Retinal pigment epithelial cell (primary cell): Measurements from ENCODE around the gene UNK.
"Not testable (repeated sequence)": the region's sequence is repeated elsewhere in the genome, so short reads cannot be mapped to it uniquely, and the experiment has no call there.

ENCODE experiments used
- DNase-seq: peaks from one replicate; pipeline ENCODE4 v3.0.0-alpha.2; 2010; ENCODE audit warnings: low read depth
- H3K4me3 ChIP-seq: 2 replicates; pipeline ENCODE4 v1.5.1; 2011; ENCODE audit warnings: mild to moderate bottlenecking, low read length, control low read depth, moderate library complexity
- CTCF ChIP-seq: conservative IDR thresholded peaks from 2 replicates; pipeline ENCODE4 v1.5.1; 2011; ENCODE audit warnings: low read depth, low read length, control low read depth, inconsistent platforms

The UNK gene

GRCh38 chr17:75776386-75777295 is 8.0 kb upstream of the UNK start:
- H3K4me3 ChIP-seq = peak overlapping the region; percentile 75
- DNase-seq = no peak

GRCh38 chr17:75777296-75777922 is 7.2 kb upstream of the UNK start:
- H3K4me3 ChIP-seq = peak overlapping the region; percentile 75
- DNase-seq = no peak

More at GRCh38 chr17:75776386-75777295, 8.0 kb upstream of the UNK start:
- no peak for TF ChIP-seq CTCF

GRCh38 chr17:75778066-75778860 is 6.3 kb upstream of the UNK start:
- DNase-seq = not testable (repeated sequence)
- peak overlapping the region; percentile 75 for H3K4me3 ChIP-seq

More at GRCh38 chr17:75777296-75777922, 7.2 kb upstream of the UNK start:
- TF ChIP-seq CTCF = no peak

- peak; percentile 56 for TF ChIP-seq CTCF
- no peak for DNase-seq
- H3K4me3 ChIP-seq = peak overlapping the region; percentile 75
Observed at GRCh38 chr17:75778861-75779249, 5.8 kb upstream of the UNK start.

- no peak for TF ChIP-seq CTCF
- DNase-seq = peak; percentile 99
- H3K4me3 ChIP-seq = peak overlapping the region; percentile 75
Observed at GRCh38 chr17:75779250-75779986, 5.2 kb upstream of the UNK start.

GRCh38 chr17:75779987-75780889 is 4.4 kb upstream of the UNK start:
- no peak for DNase-seq
- no peak for TF ChIP-seq CTCF
- no peak overlapping the region for H3K4me3 ChIP-seq
